Fibroblast of the aortic adventitia (primary cell): ENCODE results near the gene MEGF10. TPM values are rescaled to one million over a fixed set of nuclear protein-coding genes. Genes with fewer than 3 reads are reported as not detected.

Experiments used
- DNase-seq: peaks from one replicate; pipeline ENCODE4 v3.0.0-alpha.2; 2010; ENCODE audit warnings: low read depth
- H3K4me3 ChIP-seq: 2 replicates; pipeline ENCODE4 v1.5.1; 2011; ENCODE audit warnings: low read depth, mild to moderate bottlenecking, control low read depth, low read length, moderate library complexity
- CTCF ChIP-seq: IDR thresholded peaks from 2 replicates; pipeline ENCODE4 v1.5.1; 2011; ENCODE audit warnings: mild to moderate bottlenecking, low read length, control low read depth, inconsistent platforms; ENCODE audit not compliant: insufficient read depth
- total RNA-seq: library from RNA; depleted of rRNA; stranded (reverse); fragments of >200 nt; gene quantifications from 2 replicates; pipeline ENCODE4 v1.2.3, GENCODE V29; 2012; ENCODE audit warnings: low replicate concordance

Gene MEGF10
- total RNA-seq, 1 donor: not detected

GRCh38 chr5:127298656-127299055 is 8.1 kb downstream of the MEGF10 start:
- no peak overlapping the region for H3K4me3 ChIP-seq
- no peak for DNase-seq
- TF ChIP-seq CTCF: no peak

GRCh38 chr5:127299678-127300077 is 9.1 kb downstream of the MEGF10 start:
- no peak for TF ChIP-seq CTCF
- no peak for DNase-seq

GRCh38 chr5:127302509-127302908 is 11.9 kb downstream of the MEGF10 start:
- DNase-seq: no peak
- no peak for TF ChIP-seq CTCF
- H3K4me3 ChIP-seq: no peak overlapping the region

More at GRCh38 chr5:127299678-127300077, 9.1 kb downstream of the MEGF10 start:
- H3K4me3 ChIP-seq: no peak overlapping the region

- no peak for DNase-seq
- no peak for TF ChIP-seq CTCF
- no peak overlapping the region for H3K4me3 ChIP-seq
Measured at GRCh38 chr5:127303404-127303803, 12.8 kb downstream of the MEGF10 start.

- no peak overlapping the region for H3K4me3 ChIP-seq
- DNase-seq: no peak
- TF ChIP-seq CTCF: no peak
Measured at GRCh38 chr5:127305493-127305892, 14.9 kb downstream of the MEGF10 start.

- TF ChIP-seq CTCF: no peak
- H3K4me3 ChIP-seq: no peak overlapping the region
- DNase-seq: no peak
Measured at GRCh38 chr5:127306036-127306435, 15.4 kb downstream of the MEGF10 start.

GRCh38 chr5:127306647-127307046 is 16.1 kb downstream of the MEGF10 start:
- no peak for TF ChIP-seq CTCF
- no peak overlapping the region for H3K4me3 ChIP-seq
- DNase-seq: no peak
